Vagina (tissue), 2 donors: ENCODE data around the gene HACD4. TPM values are rescaled to one million over a fixed set of nuclear protein-coding genes. Genes with fewer than 3 reads are reported as not detected.

ENCODE experiments used
- DNase-seq, 2 donors: peaks; one replicate each; pipeline ENCODE4 v3.0.0-alpha.2; 2017; ENCODE audit errors: extremely low spot score in 2 of 2
- H3K27ac ChIP-seq: fragments of 200-600 bp; sonication (generic); one replicate; pipeline ENCODE4 v1.5.1; 2019
- H3K27me3 ChIP-seq: fragments of 200-600 bp; sonication (generic); one replicate; pipeline ENCODE4 v1.5.1; 2019
- H3K36me3 ChIP-seq, 2 donors: fragments of 200-600 bp; sonication (generic); one replicate each; pipeline ENCODE4 v1.5.1; 2017 to 2019
- H3K4me1 ChIP-seq: fragments of 200-600 bp; sonication (generic); one replicate; pipeline ENCODE4 v1.5.1; 2019
- H3K4me3 ChIP-seq, 2 donors: fragments of 200-600 bp; sonication (generic); 1 replicate in 1 of 2; 2 replicates in 1 of 2; pipeline ENCODE4 v1.5.1; 2016 to 2019
- H3K9me3 ChIP-seq: fragments of 200-600 bp; sonication (generic); one replicate; pipeline ENCODE4 v1.5.1; 2019
- CTCF ChIP-seq, 3 experiments: fragments of 450-650 bp in 2 of 3; fragments of 200-600 bp in 1 of 3; sonication (generic) in 1 of 3; IDR thresholded peaks; one replicate each; pipeline ENCODE4 v1.5.1; 2017 to 2019; ENCODE audit warnings: antibody characterized with exemption in 3 of 3, mild to moderate bottlenecking in 2 of 3, moderate library complexity in 2 of 3
- POLR2A ChIP-seq, 2 donors: fragments of 450-650 bp; IDR thresholded peaks; one replicate each; pipeline ENCODE4 v1.6.1; 2017; ENCODE audit warnings: antibody characterized with exemption in 2 of 2, mild to moderate bottlenecking in 2 of 2, moderate library complexity in 2 of 2
- POLR2AphosphoS5 ChIP-seq, 2 donors: sonication (generic); formaldehyde crosslinking; IDR thresholded peaks; one replicate each; pipeline ENCODE4 v1.9.0; 2017; ENCODE audit warnings: antibody characterized with exemption in 2 of 2, mild to moderate bottlenecking in 2 of 2, low read depth in 1 of 2; ENCODE audit not compliant: insufficient read depth in 1 of 2
- intact Hi-C: fragments of 100-400 bp; cut with DNase I; formaldehyde crosslinking; loops from one replicate; pipeline ENCODE4 v1.15.1; 2023
- total RNA-seq: library from RNA; depleted of rRNA; stranded (reverse); fragments of >200 nt; gene quantifications from one replicate; pipeline ENCODE4 v1.2.3, GENCODE V29; 2016

HACD4 gene
- total RNA-seq, result 3.2 TPM

GRCh38 chr9:21031091-21031807 lies at the start of gene HACD4:
Gene HACD4, minus strand, starts transcription at chr9:21031640. Its CDS starts 50 bp downstream, at chr9:21031590.
- Histone ChIP-seq H3K36me3 (no peaks in the 10 kb centered on the region), H3K9me3 (no peaks in the 10 kb centered on the region), H3K27ac (peak within 1 kb of the TSS; percentile 84), H3K4me1 (peaks cover 16% of the 10 kb centered on the region), H3K27me3 (no peaks in the 10 kb centered on the region), H3K4me3 (peak within 1 kb of the TSS; percentile 52 to 68)
- intact Hi-C loops, result no loop called here
- no peak for DNase-seq
- TF ChIP-seq CTCF (IDR thresholded peaks at IDR 0.05) (no peak), POLR2AphosphoS5 (IDR thresholded peaks at IDR 0.05; ENCODE audit: insufficient read depth in 1 of 2, low read depth in 1 of 2) (peak in 1 of 2 donors; percentile 29)

- no peak for DNase-seq
- intact Hi-C loops, result no loop called here
- TF ChIP-seq CTCF (IDR thresholded peaks at IDR 0.05) (no peak), POLR2A (IDR thresholded peaks at IDR 0.05) (no peak), POLR2AphosphoS5 (IDR thresholded peaks at IDR 0.05; ENCODE audit: insufficient read depth in 1 of 2, low read depth in 1 of 2) (no peak)
- H3K27me3 ChIP-seq, result no peaks in the 10 kb centered on the region
- no peaks in the 10 kb centered on the region for H3K9me3 ChIP-seq
- no peak overlapping the region for H3K27ac ChIP-seq
- no peak overlapping the region for H3K4me3 ChIP-seq
- H3K4me1 ChIP-seq, result no peaks in the 10 kb centered on the region
- H3K36me3 ChIP-seq, result no peaks in the 10 kb centered on the region
Observed at GRCh38 chr9:21080793-21081192, 49.4 kb upstream of the HACD4 start.

- no peak for DNase-seq
- Histone ChIP-seq H3K36me3 (no peaks in the 10 kb centered on the region), H3K27me3 (no peaks in the 10 kb centered on the region), H3K9me3 (no peaks in the 10 kb centered on the region), H3K27ac (no peak overlapping the region), H3K4me1 (no peaks in the 10 kb centered on the region), H3K4me3 (no peak overlapping the region)
- TF ChIP-seq POLR2AphosphoS5 (IDR thresholded peaks at IDR 0.05; ENCODE audit: insufficient read depth in 1 of 2, low read depth in 1 of 2) (no peak), CTCF (IDR thresholded peaks at IDR 0.05) (no peak), POLR2A (IDR thresholded peaks at IDR 0.05) (no peak)
- intact Hi-C loops, result no loop called here
Observed at GRCh38 chr9:21078702-21079101, 47.3 kb upstream of the HACD4 start.

GRCh38 chr9:21077781-21078180 lies 46.3 kb upstream of the HACD4 start, which contains the start of gene IFNB1:
Gene IFNB1, minus strand, starts transcription at chr9:21077942. Its CDS starts 73 bp downstream, at chr9:21077869.
- Histone ChIP-seq H3K9me3 (no peaks in the 10 kb centered on the region), H3K27me3 (no peaks in the 10 kb centered on the region), H3K4me3 (no peak within 1 kb of the TSS), H3K4me1 (no peaks in the 10 kb centered on the region), H3K27ac (no peak within 1 kb of the TSS), H3K36me3 (no peaks in the 10 kb centered on the region)
- no peak for DNase-seq
- TF ChIP-seq POLR2A (IDR thresholded peaks at IDR 0.05) (no peak), POLR2AphosphoS5 (IDR thresholded peaks at IDR 0.05; ENCODE audit: insufficient read depth in 1 of 2, low read depth in 1 of 2) (no peak), CTCF (IDR thresholded peaks at IDR 0.05) (no peak)
- intact Hi-C loops, result no loop called here

- DNase-seq, result no peak
- Histone ChIP-seq H3K27ac (no peak overlapping the region), H3K9me3 (no peaks in the 10 kb centered on the region), H3K27me3 (no peaks in the 10 kb centered on the region), H3K36me3 (no peaks in the 10 kb centered on the region), H3K4me1 (peaks cover 3% of the 10 kb centered on the region), H3K4me3 (no peak overlapping the region)
- intact Hi-C loops, result no loop called here
- TF ChIP-seq POLR2AphosphoS5 (IDR thresholded peaks at IDR 0.05; ENCODE audit: insufficient read depth in 1 of 2, low read depth in 1 of 2), result no peak
- TF ChIP-seq POLR2A (IDR thresholded peaks at IDR 0.05), result no peak
- TF ChIP-seq CTCF (IDR thresholded peaks at IDR 0.05), result no peak
Observed at GRCh38 chr9:21075484-21075883, 44.0 kb upstream of the HACD4 start.
